Esophagus squamous epithelium (tissue), 4 donors: ENCODE data around the gene FDXR.

Source experiments
- CTCF ChIP-seq, 6 experiments: fragments of 450-650 bp in 4 of 6; fragments of 200-600 bp in 2 of 6; sonication (generic) in 2 of 6; IDR thresholded peaks; one replicate each; pipeline ENCODE4 v1.5.1; 2016 to 2019; ENCODE audit warnings: antibody characterized with exemption in 6 of 6, mild to moderate bottlenecking in 4 of 6, moderate library complexity in 4 of 6
- POLR2A ChIP-seq, 4 donors: fragments of 450-650 bp; IDR thresholded peaks; one replicate each; pipeline ENCODE4 v1.6.1; 2017; ENCODE audit warnings: antibody characterized with exemption in 4 of 4, mild to moderate bottlenecking in 4 of 4, moderate library complexity in 3 of 4

- TF ChIP-seq CTCF (IDR thresholded peaks at IDR 0.05) = no peak
- no peak for TF ChIP-seq POLR2A (IDR thresholded peaks at IDR 0.05)
These were observed 34.5 kb downstream of the FDXR start for GRCh38 chr17:74838274-74838673.
